ENCODE measurements around the gene ALCAM.

The ALCAM gene

GRCh38 chr3:105430455-105430854 lies 63.7 kb downstream of the ALCAM start:
- no peak for DNase-seq (ENCODE audit: low spot score)

DNA sequence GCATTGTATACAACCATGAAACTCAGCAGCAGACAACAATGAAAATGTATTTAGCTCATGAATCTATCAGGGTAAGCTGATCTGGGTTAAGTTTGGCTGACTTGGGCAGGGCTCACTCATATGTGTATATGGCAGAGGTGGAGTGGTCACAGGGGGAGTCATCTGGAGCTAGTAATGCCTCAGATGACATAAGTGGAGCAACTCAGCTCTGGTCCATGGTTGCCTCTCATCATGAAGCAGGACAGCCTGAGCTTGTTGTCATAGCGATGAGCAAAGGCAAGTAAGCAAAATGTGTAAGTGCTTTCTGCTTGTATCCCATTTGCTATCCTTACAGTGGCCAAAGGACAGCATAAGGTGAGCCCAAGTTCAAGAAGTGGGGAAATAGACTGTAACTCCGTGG lies 64.5 kb downstream of the ALCAM start:
- no peak for DNase-seq (ENCODE audit: low spot score)

DNA sequence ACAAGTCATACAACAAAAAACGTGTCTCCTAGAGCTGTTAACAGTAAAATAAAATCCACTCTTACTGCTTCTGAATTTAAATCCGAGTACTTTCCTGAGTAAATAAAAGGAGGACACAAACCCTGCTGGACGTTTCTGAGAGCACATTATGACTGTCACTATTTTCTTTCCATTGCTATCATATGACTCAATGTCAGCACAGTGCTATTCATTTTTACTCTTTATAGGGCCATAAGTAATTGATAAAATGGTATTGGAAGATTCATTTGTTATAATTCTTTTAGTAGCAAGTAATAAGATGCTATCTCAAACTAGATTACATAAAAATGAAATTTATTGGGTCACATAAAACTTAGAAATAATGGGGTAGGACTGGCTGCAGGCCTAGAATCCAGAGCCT lies 68.6 kb downstream of the ALCAM start:
- DNase-seq (ENCODE audit: low spot score): no peak

GRCh38 chr3:105436687-105437086 lies 70.0 kb downstream of the ALCAM start:
- DNase-seq (ENCODE audit: low spot score): no peak

- DNase-seq (ENCODE audit: low spot score): no peak
Observed at GRCh38 chr3:105440113-105440512, 73.4 kb downstream of the ALCAM start.

DNA sequence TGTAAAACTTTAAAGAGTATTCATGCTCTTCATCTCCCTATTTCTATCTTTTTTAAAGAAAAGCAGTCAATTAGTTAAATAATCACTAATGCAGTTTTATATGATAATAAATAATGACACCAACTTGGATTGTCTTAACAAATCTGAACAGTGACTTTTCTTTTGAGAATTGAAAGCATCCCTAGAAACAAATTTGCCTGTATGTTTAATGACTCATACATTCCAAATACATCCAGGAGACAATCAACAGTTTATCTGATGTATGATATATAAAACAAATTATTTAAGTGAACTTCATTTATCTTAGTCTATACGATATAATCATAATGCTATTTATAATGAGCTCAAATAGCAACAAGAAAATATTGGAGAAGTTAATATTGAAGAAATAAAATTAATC lies 78.0 kb downstream of the ALCAM start:
- no peak for DNase-seq (ENCODE audit: low spot score)

DNA sequence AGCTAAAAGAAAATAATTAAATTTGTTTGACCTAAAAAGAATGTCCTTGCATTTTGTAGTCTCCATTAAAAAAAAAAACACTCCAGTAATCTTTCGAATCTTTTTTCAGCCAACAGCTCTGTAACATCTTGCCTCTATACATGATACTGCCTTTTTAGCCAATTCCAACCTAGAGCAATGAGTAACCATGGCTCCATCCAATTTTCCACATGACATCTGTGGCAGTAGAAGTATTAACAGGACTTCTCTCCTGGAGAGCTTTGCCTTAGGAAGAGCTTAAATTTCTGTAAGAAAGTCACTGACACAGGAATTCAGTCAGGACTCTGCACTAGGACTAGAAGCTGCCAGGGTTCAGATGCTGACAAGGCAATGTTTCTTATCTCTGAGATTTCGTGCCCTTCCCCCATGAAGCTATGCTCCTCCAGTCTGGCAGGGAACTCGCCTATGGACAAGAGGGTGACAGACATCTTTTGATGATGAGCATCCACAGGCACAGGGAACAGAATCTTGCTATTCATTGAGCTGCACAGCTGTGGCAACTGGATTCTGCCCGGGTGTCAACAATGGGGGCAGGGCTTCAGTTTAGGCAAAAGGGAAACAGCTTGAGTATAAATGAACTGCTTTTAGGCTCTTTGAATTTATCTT lies 81.8 kb downstream of the ALCAM start:
- DNase-seq (ENCODE audit: low spot score): no peak

DNA sequence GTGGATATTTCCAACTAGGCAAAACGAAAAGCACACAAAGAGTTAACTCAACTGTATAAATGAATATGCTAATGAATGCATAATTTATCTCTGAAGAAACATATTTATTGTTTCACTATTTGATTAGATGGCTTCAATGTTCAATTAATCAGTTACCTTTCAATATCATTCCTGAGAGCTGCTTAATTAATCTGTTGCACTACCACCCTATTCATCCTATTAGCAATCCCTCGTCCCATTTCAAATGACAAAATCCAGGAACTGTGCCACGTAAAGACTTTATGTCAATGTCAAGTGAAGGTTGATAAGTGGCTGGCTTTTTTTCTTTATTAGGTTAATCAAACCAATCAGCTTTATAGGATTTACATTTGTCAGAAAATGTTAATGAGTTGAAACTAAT lies 82.7 kb downstream of the ALCAM start:
- DNase-seq (ENCODE audit: low spot score): no peak

DNA sequence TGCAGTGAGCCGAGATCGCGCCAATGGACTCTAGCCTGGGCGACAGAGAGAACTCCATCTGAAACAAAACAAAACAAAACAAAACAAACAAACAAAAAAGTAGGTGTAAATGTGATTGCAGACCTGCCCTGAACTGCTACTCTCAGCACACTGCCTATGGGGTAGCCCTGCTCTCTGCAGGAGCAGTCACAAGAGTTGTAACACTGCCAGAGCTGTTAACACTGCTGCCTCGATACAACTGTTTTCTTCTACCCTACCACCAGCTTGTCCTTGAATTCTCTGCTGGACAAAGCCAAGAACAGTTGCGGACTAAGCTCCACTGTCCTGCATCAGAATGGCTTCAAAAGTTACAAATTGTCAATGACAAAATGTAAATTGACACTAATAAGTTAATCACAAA lies 89.3 kb downstream of the ALCAM start:
- no peak for DNase-seq (ENCODE audit: low spot score)

GRCh38 chr3:105458518-105459215 lies 92.0 kb downstream of the ALCAM start:
- no peak for DNase-seq (ENCODE audit: low spot score)

GRCh38 chr3:105459566-105460290 lies 93.0 kb downstream of the ALCAM start:
- DNase-seq (ENCODE audit: low spot score): no peak

- no peak for DNase-seq (ENCODE audit: low spot score)
Observed at GRCh38 chr3:105463620-105464019, 96.9 kb downstream of the ALCAM start.

DNA sequence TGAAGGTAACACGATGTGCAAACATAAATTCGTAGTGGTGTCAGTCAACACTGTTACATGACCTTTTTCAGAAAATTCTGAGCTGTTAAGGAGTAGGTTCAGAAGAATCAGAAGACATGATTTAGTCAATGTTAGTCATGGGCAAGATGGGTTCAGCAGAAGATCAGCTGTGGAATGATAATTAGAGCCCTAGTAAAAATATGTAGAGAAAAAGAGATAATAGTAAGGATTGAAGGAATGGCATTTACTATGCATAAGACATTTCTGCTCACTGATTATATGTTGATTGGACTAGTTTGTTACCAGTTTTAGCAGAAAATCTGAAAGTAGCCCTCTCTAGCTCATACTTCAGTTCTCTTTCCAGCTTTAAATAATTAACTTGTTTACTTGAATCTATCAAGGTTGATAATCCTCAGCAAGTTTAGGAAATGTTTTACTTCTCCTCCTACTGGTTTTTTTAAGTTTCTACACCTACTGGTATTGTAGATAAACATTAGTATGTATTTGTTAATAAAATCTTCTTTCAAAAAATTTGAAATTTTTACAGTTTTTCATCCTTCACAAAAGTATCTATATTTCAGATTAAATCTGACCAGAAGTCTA lies 98.6 kb downstream of the ALCAM start:
- no peak for DNase-seq (ENCODE audit: low spot score)

DNA sequence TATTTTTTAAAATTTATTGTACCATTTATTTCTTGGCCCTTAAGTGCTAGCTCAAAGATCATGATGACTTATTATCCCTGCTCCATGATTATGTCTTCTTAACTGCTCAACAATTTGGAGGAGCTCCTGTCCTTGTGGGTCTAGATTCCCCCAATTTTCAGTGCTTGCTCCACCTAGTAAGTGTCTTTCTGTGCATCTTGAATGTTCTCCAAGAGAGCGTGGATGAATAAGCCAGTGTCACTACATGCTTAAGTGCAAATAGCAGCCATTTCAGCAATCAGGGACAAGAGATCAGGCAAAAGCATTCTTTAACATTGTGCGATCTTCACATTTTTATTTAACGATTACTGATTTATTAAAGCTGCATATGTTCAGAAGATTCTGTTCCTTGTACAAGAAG lies 99.4 kb downstream of the ALCAM start:
- no peak for DNase-seq (ENCODE audit: low spot score)

GRCh38 chr3:105466495-105467404 lies 100.0 kb downstream of the ALCAM start:
- DNase-seq (ENCODE audit: low spot score): no peak

GRCh38 chr3:105470851-105471250 lies 104.1 kb downstream of the ALCAM start:
- no peak for DNase-seq (ENCODE audit: low spot score)

DNA sequence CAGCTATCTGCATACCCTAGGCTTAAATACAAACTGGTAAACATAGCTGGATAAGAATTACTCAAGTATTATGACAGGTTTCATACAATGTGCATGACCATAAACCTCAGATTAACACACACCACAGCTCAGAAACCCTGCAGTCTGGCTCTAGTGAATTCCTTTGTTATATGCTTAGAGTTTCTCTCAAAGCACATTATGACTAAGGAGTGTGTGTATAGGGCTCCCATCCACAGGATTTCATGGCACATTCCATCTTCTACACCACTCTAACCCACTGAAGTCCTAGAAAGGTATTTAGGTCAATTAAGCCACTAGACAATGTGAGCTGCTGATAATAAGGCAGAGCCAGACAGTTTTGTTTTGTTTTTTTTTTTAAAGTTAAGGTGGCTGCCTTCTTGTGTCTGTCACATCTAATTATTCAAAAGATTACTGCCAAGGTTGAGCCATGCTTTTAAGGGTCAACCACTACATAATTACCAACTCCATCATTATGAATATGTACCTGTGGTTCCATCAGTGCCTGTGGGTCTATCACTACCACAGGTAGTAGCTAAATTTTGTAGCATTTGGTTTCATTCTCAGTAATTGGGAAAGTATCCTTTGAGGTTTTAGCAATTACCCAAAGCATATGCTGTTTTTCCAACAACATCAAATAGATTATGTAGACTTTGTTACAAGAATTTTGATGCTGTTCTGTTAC lies 107.0 kb downstream of the ALCAM start:
- no peak for DNase-seq (ENCODE audit: low spot score)

DNA sequence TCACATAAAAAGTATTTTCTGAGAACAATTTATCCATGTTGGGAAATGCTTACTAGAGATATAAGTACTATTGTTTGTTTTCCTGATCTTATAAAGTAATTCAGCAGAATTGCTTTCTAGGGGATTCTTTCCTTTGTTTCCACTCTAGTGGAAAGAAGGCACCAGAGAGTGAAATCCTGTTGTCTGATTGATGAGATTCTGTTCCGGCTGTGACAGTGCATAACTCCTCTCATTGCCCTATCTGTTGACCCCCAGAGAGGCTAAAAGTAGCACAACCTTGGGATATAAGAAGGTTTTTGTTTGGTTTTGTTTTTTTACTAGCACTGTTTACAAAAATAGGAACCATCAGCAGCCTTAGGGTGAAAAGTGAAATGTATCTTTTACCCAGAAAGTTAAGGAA lies 114.1 kb downstream of the ALCAM start:
- DNase-seq (ENCODE audit: low spot score): no peak

DNA sequence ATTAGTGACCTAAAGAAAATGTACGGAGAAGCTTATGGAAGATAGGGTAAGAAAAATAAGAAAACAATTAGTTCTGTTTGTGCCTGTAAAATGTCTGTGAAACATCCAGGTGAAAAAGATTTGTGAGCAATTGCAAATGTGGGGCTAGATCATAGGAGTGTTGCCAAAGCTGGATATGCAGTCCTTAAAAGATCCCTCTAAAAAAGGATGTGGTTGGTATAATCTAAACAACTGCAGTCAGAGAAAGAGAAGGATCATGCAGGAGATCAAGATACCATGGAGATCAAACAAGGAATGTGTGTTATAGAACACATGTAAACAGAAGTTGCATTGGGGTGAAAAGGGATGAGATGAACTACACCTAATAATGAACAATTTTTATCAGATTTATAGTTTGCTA lies 116.8 kb downstream of the ALCAM start:
- no peak for DNase-seq (ENCODE audit: low spot score)

DNA sequence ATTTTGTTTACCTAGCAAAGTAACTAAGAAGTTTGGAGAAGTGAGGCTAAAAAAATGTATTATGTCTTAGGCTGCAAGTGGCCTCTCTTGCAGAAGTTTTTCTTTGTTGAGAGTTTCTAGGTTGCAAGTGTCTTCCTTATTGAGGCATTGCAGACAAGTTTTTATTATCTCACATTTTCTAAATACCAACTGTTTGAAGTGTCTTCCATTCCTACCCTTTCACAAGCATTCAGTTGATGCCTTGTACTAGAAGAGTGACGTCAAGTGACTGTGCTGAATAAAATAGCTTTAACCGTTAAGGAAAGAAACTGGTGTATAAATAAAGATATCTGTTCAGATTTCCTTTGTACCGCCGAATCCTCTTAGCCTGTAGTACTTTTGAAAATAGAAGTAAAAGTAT lies 123.3 kb downstream of the ALCAM start:
- DNase-seq (ENCODE audit: low spot score): no peak

- no peak for DNase-seq (ENCODE audit: low spot score)
Observed at GRCh38 chr3:105493305-105493892, 126.7 kb downstream of the ALCAM start.

Measured in HuH-7.5 (cell line).